ENCODE results near the gene KCNIP4. TPM values are rescaled to one million over a fixed set of nuclear protein-coding genes. Genes with fewer than 3 reads are reported as not detected.

The KCNIP4 gene
- polyA plus RNA-seq, 6 donors from 2014 or later, result 0.14 to 0.22 (median 0.22) TPM; not detected in 3

GRCh38 chr4:21320034-21320433, 628.5 kb downstream of the KCNIP4 start:
- Mint-ChIP-seq H3K9me3 (peaks cover 6 to 28% (median 14%) of the 10 kb centered on the region in 7 donors), H3K27me3 (no peaks in the 10 kb centered on the region), H3K27ac (no peak overlapping the region), H3K4me3 (no peak overlapping the region), H3K36me3 (no peaks in the 10 kb centered on the region), H3K4me1 (no peaks in the 10 kb centered on the region)
- ATAC-seq (ENCODE audit: low read depth in 2 of 2) (no peak), DNase-seq (no peak)

- H3K9me3 Mint-ChIP-seq, result peaks cover 0 to 9% (median 2%) of the 10 kb centered on the region in 7 donors
- peaks cover 15 to 25% (median 19%) of the 10 kb centered on the region in 3 donors for H3K27me3 Mint-ChIP-seq
- H3K36me3 Mint-ChIP-seq, result no peaks in the 10 kb centered on the region
- no peaks in the 10 kb centered on the region for H3K4me1 Mint-ChIP-seq
- ATAC-seq (ENCODE audit: low read depth in 2 of 2) (no peak), DNase-seq (no peak)
- no peak overlapping the region for H3K27ac Mint-ChIP-seq
- H3K4me3 Mint-ChIP-seq, result no peak overlapping the region
Observed at GRCh38 chr4:21307709-21308108, 640.9 kb downstream of the KCNIP4 start.

GRCh38 chr4:21304540-21304887, 644.1 kb downstream of the KCNIP4 start:
- Mint-ChIP-seq H3K4me1 (no peaks in the 10 kb centered on the region), H3K27ac (no peak overlapping the region), H3K4me3 (no peak overlapping the region), H3K36me3 (no peaks in the 10 kb centered on the region), H3K9me3 (peaks cover 0 to 9% (median 0%) of the 10 kb centered on the region in 7 donors), H3K27me3 (peaks cover 15 to 25% (median 19%) of the 10 kb centered on the region in 3 donors)
- DNase-seq, result no peak
- no peak for ATAC-seq (ENCODE audit: low read depth in 2 of 2)

GRCh38 chr4:21290562-21290961, 658.0 kb downstream of the KCNIP4 start:
- Mint-ChIP-seq H3K4me3 (no peak overlapping the region), H3K4me1 (no peaks in the 10 kb centered on the region), H3K36me3 (no peaks in the 10 kb centered on the region), H3K27ac (no peak overlapping the region), H3K27me3 (no peaks in the 10 kb centered on the region), H3K9me3 (peaks cover 0 to 11% (median 3%) of the 10 kb centered on the region in 7 donors)
- no peak for DNase-seq
- ATAC-seq (ENCODE audit: low read depth in 2 of 2), result no peak

- Mint-ChIP-seq H3K36me3 (no peaks in the 10 kb centered on the region), H3K9me3 (peaks cover 0 to 7% (median 4%) of the 10 kb centered on the region in 7 donors), H3K27me3 (no peaks in the 10 kb centered on the region), H3K4me1 (no peaks in the 10 kb centered on the region), H3K27ac (no peak overlapping the region), H3K4me3 (no peak overlapping the region)
- DNase-seq (no peak), ATAC-seq (ENCODE audit: low read depth in 2 of 2) (no peak)
Observed at GRCh38 chr4:21276046-21276445, 672.5 kb downstream of the KCNIP4 start.

- ATAC-seq (ENCODE audit: low read depth in 2 of 2) (no peak), DNase-seq (no peak)
- H3K4me1 Mint-ChIP-seq, result no peaks in the 10 kb centered on the region
- no peak overlapping the region for H3K4me3 Mint-ChIP-seq
- H3K36me3 Mint-ChIP-seq, result no peaks in the 10 kb centered on the region
- H3K27ac Mint-ChIP-seq, result peak overlapping the region in 1 of 6 donors; percentile 13
- no peaks in the 10 kb centered on the region for H3K27me3 Mint-ChIP-seq
- peaks cover 0 to 6% (median 1%) of the 10 kb centered on the region in 7 donors for H3K9me3 Mint-ChIP-seq
Observed at GRCh38 chr4:21271439-21272052, 677.0 kb downstream of the KCNIP4 start.

GRCh38 chr4:21248331-21248730, 700.2 kb downstream of the KCNIP4 start:
- H3K4me3 Mint-ChIP-seq, result no peak overlapping the region
- peaks cover 0 to 6% (median 3%) of the 10 kb centered on the region in 7 donors for H3K9me3 Mint-ChIP-seq
- no peak for ATAC-seq (ENCODE audit: low read depth in 2 of 2)
- H3K4me1 Mint-ChIP-seq, result no peaks in the 10 kb centered on the region
- H3K27me3 Mint-ChIP-seq, result no peaks in the 10 kb centered on the region
- H3K36me3 Mint-ChIP-seq, result no peaks in the 10 kb centered on the region
- DNase-seq, result no peak
- no peak overlapping the region for H3K27ac Mint-ChIP-seq

GRCh38 chr4:21242163-21242562, 706.4 kb downstream of the KCNIP4 start:
- no peak for DNase-seq
- Mint-ChIP-seq H3K27ac (no peak overlapping the region), H3K9me3 (peaks cover 2 to 14% (median 5%) of the 10 kb centered on the region in 7 donors), H3K36me3 (no peaks in the 10 kb centered on the region), H3K4me3 (no peak overlapping the region), H3K27me3 (no peaks in the 10 kb centered on the region), H3K4me1 (no peaks in the 10 kb centered on the region)
- ATAC-seq (ENCODE audit: low read depth in 2 of 2), result no peak

GRCh38 chr4:21226637-21227538, 721.7 kb downstream of the KCNIP4 start:
- H3K9me3 Mint-ChIP-seq, result peaks cover 0 to 8% (median 4%) of the 10 kb centered on the region in 7 donors
- H3K27me3 Mint-ChIP-seq, result no peaks in the 10 kb centered on the region

GRCh38 chr4:21211846-21212245, 736.7 kb downstream of the KCNIP4 start:
- Mint-ChIP-seq H3K36me3 (no peaks in the 10 kb centered on the region), H3K4me1 (no peaks in the 10 kb centered on the region), H3K9me3 (peaks cover 0 to 9% (median 4%) of the 10 kb centered on the region in 7 donors), H3K27ac (no peak overlapping the region), H3K4me3 (no peak overlapping the region), H3K27me3 (no peaks in the 10 kb centered on the region)
- DNase-seq (no peak), ATAC-seq (ENCODE audit: low read depth in 2 of 2) (no peak)

More at GRCh38 chr4:21226637-21227538, 721.7 kb downstream of the KCNIP4 start:
- Mint-ChIP-seq H3K36me3 (no peaks in the 10 kb centered on the region), H3K4me1 (no peaks in the 10 kb centered on the region), H3K4me3 (no peak overlapping the region), H3K27ac (no peak overlapping the region)
- DNase-seq (no peak), ATAC-seq (ENCODE audit: low read depth in 2 of 2) (no peak)

- no peaks in the 10 kb centered on the region for H3K36me3 Mint-ChIP-seq
- DNase-seq, result no peak
- H3K27ac Mint-ChIP-seq, result no peak overlapping the region
Observed at GRCh38 chr4:21209860-21210259, 738.7 kb downstream of the KCNIP4 start.

GRCh38 chr4:21205821-21206531, 742.6 kb downstream of the KCNIP4 start:
- H3K27ac Mint-ChIP-seq, result no peak overlapping the region
- no peak for ATAC-seq (ENCODE audit: low read depth in 2 of 2)
- H3K9me3 Mint-ChIP-seq, result peaks cover 0 to 10% (median 3%) of the 10 kb centered on the region in 7 donors
- no peaks in the 10 kb centered on the region for H3K4me1 Mint-ChIP-seq
- H3K27me3 Mint-ChIP-seq, result no peaks in the 10 kb centered on the region
- H3K36me3 Mint-ChIP-seq, result no peaks in the 10 kb centered on the region
- H3K4me3 Mint-ChIP-seq, result no peak overlapping the region
- DNase-seq, result no peak

More at GRCh38 chr4:21209860-21210259, 738.7 kb downstream of the KCNIP4 start:
- H3K27me3 Mint-ChIP-seq, result no peaks in the 10 kb centered on the region
- no peaks in the 10 kb centered on the region for H3K4me1 Mint-ChIP-seq
- ATAC-seq (ENCODE audit: low read depth in 2 of 2), result no peak
- H3K4me3 Mint-ChIP-seq, result no peak overlapping the region
- H3K9me3 Mint-ChIP-seq, result peaks cover 0 to 9% (median 4%) of the 10 kb centered on the region in 7 donors

GRCh38 chr4:21203416-21203815, 745.2 kb downstream of the KCNIP4 start:
- ATAC-seq (ENCODE audit: low read depth in 2 of 2), result no peak
- no peaks in the 10 kb centered on the region for H3K36me3 Mint-ChIP-seq

More at GRCh38 chr4:21203416-21203815, 745.2 kb downstream of the KCNIP4 start:
- Mint-ChIP-seq H3K4me3 (no peak overlapping the region), H3K27ac (no peak overlapping the region), H3K27me3 (no peaks in the 10 kb centered on the region), H3K4me1 (no peaks in the 10 kb centered on the region), H3K9me3 (peaks cover 0 to 6% (median 2%) of the 10 kb centered on the region in 7 donors)
- DNase-seq, result no peak

All from naive B cell (primary cell).